ENCODE measurements around the gene IL1R2. TPM values are rescaled to one million over a fixed set of nuclear protein-coding genes. Genes with fewer than 3 reads are reported as not detected.

IL1R2 gene
- total and polyA plus RNA-seq, 2 of the 8 experiments (the other 6 are each of a cell fraction or from before 2014, with no cell fraction given): 0.06 TPM; not detected in 1

- 82% methylated on average over 17 of the region's 17 CpGs; no CpG with 5 or more reads in 1 of the 2 experiments for WGBS, 2 experiments (ENCODE audit: extremely low coverage in 1 of 2, insufficient coverage in 1 of 2, insufficient read length in 1 of 2, insufficient replicate concordance in 2 of 2, low coverage in 1 of 2, low lambda C conversion rate in 2 of 2, missing lambda C conversion rate in 1 of 2)
- Histone ChIP-seq H3K23me2 (ENCODE audit: low read depth, low read length) (peaks cover 2% of the 10 kb centered on the region; the same call in 1 of the 2 replicates), H3K27ac (ENCODE audit: low read depth, low read length) (no peak overlapping the region), H3K79me2 (ENCODE audit: control insufficient read depth in 1 of 2, insufficient read depth in 2 of 2, low read length in 2 of 2) (no peaks in the 10 kb centered on the region), H3K4me3 (ENCODE audit: extremely low read depth in 1 of 4, insufficient read depth in 2 of 4, low read depth in 3 of 4, low read length in 4 of 4) (no peak overlapping the region), H3K9ac (replicated peaks in 1 of 4; ENCODE audit: extremely low read depth in 1 of 4, low read depth in 3 of 4, low read length in 3 of 4) (no peak overlapping the region), H2BK5ac (ENCODE audit: low read depth, low read length) (no peak overlapping the region), H3K56ac (replicated peaks; ENCODE audit: insufficient read length, low read depth, low read length) (no peak overlapping the region), H3K4me1 (replicated peaks in 1 of 4; ENCODE audit: control insufficient read depth in 3 of 4, insufficient read depth in 4 of 4, low read length in 3 of 4) (peaks cover 0 to 6% (median 3%) of the 10 kb centered on the region in 4 experiments; a peak in 5 of 7 replicates), H4K91ac (replicated peaks; ENCODE audit: insufficient read length, low read length) (no peak overlapping the region), H2BK12ac (ENCODE audit: low read depth, low read length) (no peak overlapping the region), H3K4ac (replicated peaks; ENCODE audit: insufficient read length, low read depth, low read length) (no peak overlapping the region), H2BK15ac (ENCODE audit: low read length) (no peak overlapping the region), H2AK5ac (ENCODE audit: low read depth, low read length) (no peak overlapping the region), H2AFZ (ENCODE audit: low read length) (no peak overlapping the region; the same call in 1 of the 2 replicates), H3K9me3 (ENCODE audit: insufficient read depth in 2 of 2, low read depth in 1 of 2, low read length in 1 of 2) (peaks cover 5 to 12% of the 10 kb centered on the region in 2 experiments), H3K79me1 (ENCODE audit: low read depth, low read length) (no peaks in the 10 kb centered on the region), H3K14ac (ENCODE audit: insufficient read length) (no peak overlapping the region), H3K27me3 (replicated peaks in 1 of 4; ENCODE audit: control insufficient read depth in 3 of 4, extremely low read depth in 1 of 4, insufficient read depth in 3 of 4, low read length in 3 of 4) (no peaks in the 10 kb centered on the region), H3K36me3 (ENCODE audit: control insufficient read depth in 2 of 4, insufficient read depth in 4 of 4, low read length in 3 of 4) (no peaks in the 10 kb centered on the region), H2BK20ac (ENCODE audit: low read length) (no peak overlapping the region), H3K18ac (ENCODE audit: extremely low read depth, low read length) (no peak overlapping the region), H4K5ac (ENCODE audit: insufficient read length, low read depth, low read length) (no peak overlapping the region), H3K23ac (ENCODE audit: insufficient read length) (no peak overlapping the region), H4K20me1 (replicated peaks in 1 of 2; ENCODE audit: control insufficient read depth in 1 of 2, insufficient read depth in 2 of 2, low read length in 2 of 2) (no peaks in the 10 kb centered on the region), H3K4me2 (ENCODE audit: insufficient read depth in 1 of 2, low read depth in 2 of 2, low read length in 2 of 2) (no peak overlapping the region), H2BK120ac (replicated peaks; ENCODE audit: low read depth, low read length) (no peak overlapping the region), H4K8ac (ENCODE audit: extremely low read depth, insufficient read depth, low read length) (no peak overlapping the region)
- ChIA-PET CTCF (ENCODE audit: partially characterized antibody) (interaction anchor here (0.7 to 1.3 kb wide), 4 partner anchors 9 to 432 kb away, joined by 3 read pairs; no protein-coding TSS in a partner anchor), POLR2A (ENCODE audit: partially characterized antibody) (no interaction called here)
- DNase-seq (ENCODE audit: low read depth in 1 of 2, low spot score in 2 of 2): no peak
- no peak for FAIRE-seq
- no peak for TF ChIP-seq TBP (IDR thresholded peaks at IDR 0.05; ENCODE audit: low read depth, low read length)
- no peak for TF ChIP-seq BACH1 (IDR thresholded peaks at IDR 0.05; ENCODE audit: low read length)
- no peak for TF ChIP-seq BRCA1 (IDR thresholded peaks at IDR 0.05; ENCODE audit: low read depth, low read length)
- TF ChIP-seq EGR1 (IDR thresholded peaks at IDR 0.05; ENCODE audit: borderline replicate concordance, low read depth, low read length): no peak
- no peak for TF ChIP-seq CREB1 (IDR thresholded peaks at IDR 0.05)
- TF ChIP-seq ASH2L (IDR thresholded peaks at IDR 0.05; ENCODE audit: low read length): no peak
- TF ChIP-seq, protein P1, sequence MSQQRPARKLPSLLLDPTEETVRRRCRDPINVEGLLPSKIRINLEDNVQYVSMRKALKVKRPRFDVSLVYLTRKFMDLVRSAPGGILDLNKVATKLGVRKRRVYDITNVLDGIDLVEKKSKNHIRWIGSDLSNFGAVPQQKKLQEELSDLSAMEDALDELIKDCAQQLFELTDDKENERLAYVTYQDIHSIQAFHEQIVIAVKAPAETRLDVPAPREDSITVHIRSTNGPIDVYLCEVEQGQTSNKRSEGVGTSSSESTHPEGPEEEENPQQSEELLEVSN (IDR thresholded peaks at IDR 0.05): no peak
- no peak for TF ChIP-seq RAD21 (IDR thresholded peaks at IDR 0.05 in 1 of 2, conservative IDR thresholded peaks at IDR 0.05 in 1 of 2; ENCODE audit: low read depth in 2 of 2, low read length in 2 of 2)
- no peak for TF ChIP-seq SP4 (IDR thresholded peaks at IDR 0.05; ENCODE audit: low read length)
- no peak for TF ChIP-seq EZH2 (IDR thresholded peaks at IDR 0.05; ENCODE audit: low read depth, low read length, severe bottlenecking)
- no peak for TF ChIP-seq NRF1 (IDR thresholded peaks at IDR 0.05; ENCODE audit: low read depth, low read length)
- TF ChIP-seq TCF12 (IDR thresholded peaks at IDR 0.05; ENCODE audit: low read depth, low read length): no peak
- TF ChIP-seq RNF2 (IDR thresholded peaks at IDR 0.05; ENCODE audit: borderline replicate concordance, low read depth, low read length, missing control alignments, poor library complexity, severe bottlenecking): no peak
Measured at GRCh38 chr2:101975171-101975870, 16.4 kb upstream of the IL1R2 start.
